Breast epithelium (tissue), 3 donors: Measurements from ENCODE around the gene MLYCD.
A peak's percentile ranks its signal among the peaks of the same experiment; 100 is the strongest.

Source experiments
- POLR2AphosphoS5 ChIP-seq, 3 donors: sonication (generic); formaldehyde crosslinking; IDR thresholded peaks; one replicate each; pipeline ENCODE4 v1.6.1; 2017; ENCODE audit warnings: antibody characterized with exemption in 3 of 3
- TF ChIP-seq, protein P1 (sequence below), 3 donors: fragments of 450-650 bp; IDR thresholded peaks; one replicate each; pipeline ENCODE4 v1.5.1; 2016 to 2017; ENCODE audit warnings: antibody characterized with exemption in 3 of 3, mild to moderate bottlenecking in 3 of 3, moderate library complexity in 3 of 3

DNA sequence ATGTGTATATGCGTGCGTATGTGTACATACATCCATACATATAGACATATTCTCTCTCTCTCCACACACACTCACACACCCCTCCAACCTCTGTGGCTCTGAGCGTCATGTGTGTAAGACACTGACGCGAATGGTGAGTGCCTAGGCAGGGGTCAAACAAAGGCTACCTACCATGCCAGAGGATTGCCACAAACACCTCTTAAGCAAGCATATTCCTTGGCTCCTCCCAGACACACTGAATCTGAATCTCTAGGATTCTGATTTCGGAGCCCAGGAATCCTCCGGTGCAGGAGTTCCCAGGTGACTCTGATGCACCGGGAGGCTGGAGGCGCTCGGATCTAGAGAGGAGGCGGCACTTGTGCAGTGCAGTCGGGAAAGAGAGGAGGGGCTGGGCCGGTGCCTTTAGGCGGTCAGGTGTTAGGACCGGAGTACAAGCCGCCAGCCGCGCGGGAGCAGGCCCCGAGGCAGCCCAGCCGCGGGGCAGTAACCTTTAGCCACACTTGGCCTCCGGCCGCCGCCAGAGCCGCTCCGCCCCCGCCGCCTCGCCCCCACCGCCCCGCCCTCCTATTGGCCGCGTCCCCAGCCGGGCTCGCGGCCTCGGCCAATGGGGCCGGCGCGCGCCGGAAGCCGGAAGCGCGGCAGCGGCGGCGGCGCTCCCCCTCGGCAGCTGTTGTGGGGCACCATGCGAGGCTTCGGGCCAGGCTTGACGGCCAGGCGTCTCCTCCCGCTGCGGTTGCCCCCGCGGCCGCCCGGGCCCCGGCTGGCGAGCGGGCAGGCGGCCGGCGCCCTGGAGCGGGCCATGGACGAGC is at the start of gene MLYCD:
- TF ChIP-seq, protein P1, sequence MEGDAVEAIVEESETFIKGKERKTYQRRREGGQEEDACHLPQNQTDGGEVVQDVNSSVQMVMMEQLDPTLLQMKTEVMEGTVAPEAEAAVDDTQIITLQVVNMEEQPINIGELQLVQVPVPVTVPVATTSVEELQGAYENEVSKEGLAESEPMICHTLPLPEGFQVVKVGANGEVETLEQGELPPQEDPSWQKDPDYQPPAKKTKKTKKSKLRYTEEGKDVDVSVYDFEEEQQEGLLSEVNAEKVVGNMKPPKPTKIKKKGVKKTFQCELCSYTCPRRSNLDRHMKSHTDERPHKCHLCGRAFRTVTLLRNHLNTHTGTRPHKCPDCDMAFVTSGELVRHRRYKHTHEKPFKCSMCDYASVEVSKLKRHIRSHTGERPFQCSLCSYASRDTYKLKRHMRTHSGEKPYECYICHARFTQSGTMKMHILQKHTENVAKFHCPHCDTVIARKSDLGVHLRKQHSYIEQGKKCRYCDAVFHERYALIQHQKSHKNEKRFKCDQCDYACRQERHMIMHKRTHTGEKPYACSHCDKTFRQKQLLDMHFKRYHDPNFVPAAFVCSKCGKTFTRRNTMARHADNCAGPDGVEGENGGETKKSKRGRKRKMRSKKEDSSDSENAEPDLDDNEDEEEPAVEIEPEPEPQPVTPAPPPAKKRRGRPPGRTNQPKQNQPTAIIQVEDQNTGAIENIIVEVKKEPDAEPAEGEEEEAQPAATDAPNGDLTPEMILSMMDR (IDR thresholded peaks at IDR 0.05) = no peak
- peak in 2 of 3 donors; percentile 41 to 54 for TF ChIP-seq POLR2AphosphoS5 (IDR thresholded peaks at IDR 0.05)
